ENCODE data around the gene ALKAL2.

Gene ALKAL2

DNA sequence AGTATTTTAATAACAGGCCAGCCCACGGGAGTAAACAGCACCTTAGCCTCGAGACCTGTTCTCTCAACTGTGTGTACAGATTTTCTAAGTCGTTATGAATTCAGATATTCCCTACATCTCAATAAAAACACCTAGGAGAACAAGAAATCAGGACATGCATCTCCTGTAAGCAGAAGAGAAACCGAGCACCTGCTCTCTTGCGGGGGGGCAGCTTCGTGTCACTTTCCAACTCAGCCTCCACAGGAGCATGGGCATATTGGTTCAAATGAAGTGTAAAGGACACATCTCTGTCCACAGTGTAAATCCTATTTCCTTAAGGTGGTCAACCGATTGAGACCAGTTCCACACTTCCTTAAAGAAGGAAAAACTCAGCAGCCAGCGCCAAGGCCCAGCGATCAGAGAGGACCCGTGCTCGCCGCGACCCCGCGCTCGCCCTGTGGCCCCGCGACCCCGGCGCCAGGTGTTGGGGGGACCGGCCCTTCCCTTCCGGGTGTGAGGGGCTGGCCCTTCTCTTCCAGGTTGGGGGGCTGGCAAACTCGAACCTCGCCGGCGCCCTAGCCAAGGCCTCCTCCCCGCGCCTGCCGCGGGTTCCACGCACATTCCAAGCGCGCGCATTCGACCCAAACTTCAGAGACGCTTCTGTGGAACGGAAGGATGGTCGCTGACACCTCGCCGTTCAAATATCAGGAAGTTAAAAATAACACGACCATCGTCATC is 24.7 kb downstream of the ALKAL2 start:
- H3K4me3 ChIP-seq (ENCODE audit: low read depth, low read length), result peak overlapping the region; percentile 97; the same call in 1 of the 2 replicates
- TF ChIP-seq, protein P1, sequence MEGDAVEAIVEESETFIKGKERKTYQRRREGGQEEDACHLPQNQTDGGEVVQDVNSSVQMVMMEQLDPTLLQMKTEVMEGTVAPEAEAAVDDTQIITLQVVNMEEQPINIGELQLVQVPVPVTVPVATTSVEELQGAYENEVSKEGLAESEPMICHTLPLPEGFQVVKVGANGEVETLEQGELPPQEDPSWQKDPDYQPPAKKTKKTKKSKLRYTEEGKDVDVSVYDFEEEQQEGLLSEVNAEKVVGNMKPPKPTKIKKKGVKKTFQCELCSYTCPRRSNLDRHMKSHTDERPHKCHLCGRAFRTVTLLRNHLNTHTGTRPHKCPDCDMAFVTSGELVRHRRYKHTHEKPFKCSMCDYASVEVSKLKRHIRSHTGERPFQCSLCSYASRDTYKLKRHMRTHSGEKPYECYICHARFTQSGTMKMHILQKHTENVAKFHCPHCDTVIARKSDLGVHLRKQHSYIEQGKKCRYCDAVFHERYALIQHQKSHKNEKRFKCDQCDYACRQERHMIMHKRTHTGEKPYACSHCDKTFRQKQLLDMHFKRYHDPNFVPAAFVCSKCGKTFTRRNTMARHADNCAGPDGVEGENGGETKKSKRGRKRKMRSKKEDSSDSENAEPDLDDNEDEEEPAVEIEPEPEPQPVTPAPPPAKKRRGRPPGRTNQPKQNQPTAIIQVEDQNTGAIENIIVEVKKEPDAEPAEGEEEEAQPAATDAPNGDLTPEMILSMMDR (IDR thresholded peaks at IDR 0.05; ENCODE audit: low read depth, low read length, missing control alignments), result no peak
- no peak for DNase-seq (ENCODE audit: low read depth)

DNA sequence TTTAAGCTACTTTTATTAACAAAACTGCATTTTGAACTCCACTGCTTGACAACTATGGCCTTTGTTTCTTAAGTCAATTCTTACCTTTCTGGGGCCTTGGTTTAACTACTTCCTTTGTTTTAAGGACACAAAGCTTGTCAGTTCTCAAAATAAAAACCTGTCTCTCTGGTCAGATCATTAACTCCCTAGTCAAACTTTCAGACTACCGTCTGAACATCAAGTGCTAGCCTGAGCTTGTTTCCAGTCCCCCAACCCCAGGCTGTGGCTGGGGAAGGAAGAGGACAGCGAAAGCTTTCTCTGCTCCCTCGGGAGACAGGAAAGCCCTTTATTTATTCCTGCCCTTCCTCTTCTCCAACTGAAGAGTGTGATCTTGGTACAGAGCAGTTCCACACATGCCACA is 25.8 kb downstream of the ALKAL2 start:
- no peak for DNase-seq (ENCODE audit: low read depth)
- H3K4me3 ChIP-seq (ENCODE audit: low read depth, low read length), result no peak overlapping the region
- TF ChIP-seq, protein P1 (IDR thresholded peaks at IDR 0.05; ENCODE audit: low read depth, low read length, missing control alignments), result no peak

DNA sequence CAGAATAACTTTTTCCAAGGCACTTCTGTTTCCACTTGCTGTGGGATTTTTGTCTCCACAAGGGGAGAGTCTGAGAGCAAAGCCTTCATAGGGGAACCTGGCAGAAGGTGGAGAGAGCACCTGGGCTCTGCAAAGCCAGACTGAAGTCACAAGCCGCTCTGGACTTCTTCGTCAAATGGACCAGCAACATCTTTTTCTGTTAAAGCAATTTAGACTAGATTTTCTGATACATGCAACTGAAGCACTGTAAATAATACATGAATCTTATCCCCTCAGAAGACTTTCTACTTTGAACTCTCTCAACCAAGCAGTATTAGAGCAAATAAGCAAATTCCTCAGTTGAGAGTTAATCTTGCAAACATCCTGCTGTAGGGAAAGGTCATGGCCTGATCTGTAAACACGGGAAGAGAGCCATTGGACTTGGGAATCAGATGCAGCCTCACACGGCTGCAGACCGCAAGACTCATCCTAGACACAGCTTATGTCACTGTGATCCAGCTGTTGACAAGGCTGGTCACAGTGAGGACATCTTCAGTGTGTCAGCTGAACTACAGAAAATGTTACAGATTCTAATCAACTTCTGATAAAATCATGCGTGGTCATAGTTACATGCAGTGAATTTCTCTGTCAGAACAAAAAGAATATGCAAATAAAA is 27.3 kb downstream of the ALKAL2 start:
- no peak for DNase-seq (ENCODE audit: low read depth)
- H3K4me3 ChIP-seq (ENCODE audit: low read depth, low read length), result no peak overlapping the region
- TF ChIP-seq, protein P1 (IDR thresholded peaks at IDR 0.05; ENCODE audit: low read depth, low read length, missing control alignments), result no peak

- TF ChIP-seq, protein P1 (IDR thresholded peaks at IDR 0.05; ENCODE audit: low read depth, low read length, missing control alignments), result no peak
- H3K4me3 ChIP-seq (ENCODE audit: low read depth, low read length), result no peak overlapping the region
- DNase-seq (ENCODE audit: low read depth), result no peak
Observed at GRCh38 chr2:259789-260331, 28.0 kb downstream of the ALKAL2 start.

GRCh38 chr2:258933-259332 is 29.0 kb downstream of the ALKAL2 start:
- no peak overlapping the region for H3K4me3 ChIP-seq (ENCODE audit: low read depth, low read length)
- TF ChIP-seq, protein P1 (IDR thresholded peaks at IDR 0.05; ENCODE audit: low read depth, low read length, missing control alignments), result no peak
- no peak for DNase-seq (ENCODE audit: low read depth)

DNA sequence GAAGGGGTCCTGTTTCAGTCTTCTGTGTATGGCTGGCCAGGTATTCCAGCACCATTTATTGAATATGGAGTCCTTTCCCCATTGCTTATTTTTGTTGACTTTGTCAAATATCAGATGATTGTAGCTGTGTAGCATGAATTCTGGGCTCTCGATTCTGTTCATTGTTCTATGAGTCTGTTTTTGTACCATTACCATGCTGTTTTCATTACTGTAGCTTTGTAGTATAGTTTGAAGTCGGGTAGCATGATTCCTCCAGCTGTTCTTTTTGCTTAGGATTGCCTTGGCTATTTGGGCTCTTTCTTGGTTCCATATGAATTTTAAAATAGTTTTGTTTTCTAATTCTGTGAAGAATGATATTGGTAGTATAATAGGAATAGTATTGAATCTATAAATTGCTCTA is 30.0 kb downstream of the ALKAL2 start:
- TF ChIP-seq, protein P1 (IDR thresholded peaks at IDR 0.05; ENCODE audit: low read depth, low read length, missing control alignments), result no peak
- DNase-seq (ENCODE audit: low read depth), result no peak
- H3K4me3 ChIP-seq (ENCODE audit: low read depth, low read length), result no peak overlapping the region
